Tibial nerve (tissue), 3 donors: ENCODE results near the gene PTCD1.

Source experiments
- POLR2A ChIP-seq, 2 donors: fragments of 450-650 bp; IDR thresholded peaks; one replicate each; pipeline ENCODE4 v1.6.1; 2017; ENCODE audit warnings: antibody characterized with exemption in 2 of 2, mild to moderate bottlenecking in 2 of 2, moderate library complexity in 2 of 2
- TF ChIP-seq, protein P1 (sequence below), 5 experiments: fragments of 200-600 bp in 3 of 5; fragments of 450-650 bp in 2 of 5; sonication (generic) in 3 of 5; IDR thresholded peaks; one replicate each; pipeline ENCODE4 v1.5.1; 2016 to 2019; ENCODE audit warnings: antibody characterized with exemption in 5 of 5, mild to moderate bottlenecking in 3 of 5, moderate library complexity in 2 of 5

DNA sequence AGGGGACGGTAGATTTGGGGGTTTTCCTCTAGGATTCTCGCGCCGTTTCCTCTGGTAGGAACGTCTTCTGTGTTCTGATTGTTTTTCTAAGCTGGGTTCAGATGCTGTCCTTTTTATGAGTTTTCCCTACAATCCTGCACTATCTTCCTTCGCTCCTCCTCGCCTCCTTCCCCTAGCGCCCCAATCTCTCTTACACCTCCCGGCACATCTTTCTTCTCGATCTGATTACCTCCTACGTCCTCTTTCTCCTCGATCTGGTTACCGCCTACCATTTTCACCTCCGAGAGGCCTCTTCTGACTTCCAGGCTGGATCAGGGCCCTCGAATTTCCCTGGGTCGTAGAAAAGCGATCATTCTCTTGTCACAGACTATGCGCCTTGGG lies 29.4 kb downstream of the PTCD1 start:
- TF ChIP-seq, protein P1, sequence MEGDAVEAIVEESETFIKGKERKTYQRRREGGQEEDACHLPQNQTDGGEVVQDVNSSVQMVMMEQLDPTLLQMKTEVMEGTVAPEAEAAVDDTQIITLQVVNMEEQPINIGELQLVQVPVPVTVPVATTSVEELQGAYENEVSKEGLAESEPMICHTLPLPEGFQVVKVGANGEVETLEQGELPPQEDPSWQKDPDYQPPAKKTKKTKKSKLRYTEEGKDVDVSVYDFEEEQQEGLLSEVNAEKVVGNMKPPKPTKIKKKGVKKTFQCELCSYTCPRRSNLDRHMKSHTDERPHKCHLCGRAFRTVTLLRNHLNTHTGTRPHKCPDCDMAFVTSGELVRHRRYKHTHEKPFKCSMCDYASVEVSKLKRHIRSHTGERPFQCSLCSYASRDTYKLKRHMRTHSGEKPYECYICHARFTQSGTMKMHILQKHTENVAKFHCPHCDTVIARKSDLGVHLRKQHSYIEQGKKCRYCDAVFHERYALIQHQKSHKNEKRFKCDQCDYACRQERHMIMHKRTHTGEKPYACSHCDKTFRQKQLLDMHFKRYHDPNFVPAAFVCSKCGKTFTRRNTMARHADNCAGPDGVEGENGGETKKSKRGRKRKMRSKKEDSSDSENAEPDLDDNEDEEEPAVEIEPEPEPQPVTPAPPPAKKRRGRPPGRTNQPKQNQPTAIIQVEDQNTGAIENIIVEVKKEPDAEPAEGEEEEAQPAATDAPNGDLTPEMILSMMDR (IDR thresholded peaks at IDR 0.05) = no peak
- TF ChIP-seq POLR2A (IDR thresholded peaks at IDR 0.05) = no peak
